Nucleus accumbens (tissue), 56 donors: ENCODE data around the gene RECQL5.

ENCODE experiments used
- DNase-seq, 56 donors: peaks; one replicate each; lab custom pipeline; 2025; lab: John Stamatoyannopoulos, UW

RECQL5 gene

GRCh38 chr17:75689441-75689873, 22.5 kb upstream of the RECQL5 start:
- no peak for DNase-seq

- DNase-seq = peak in 3 of 56 donors; percentile 35 to 39 (median 36)
These were observed 21.4 kb upstream of the RECQL5 start for GRCh38 chr17:75688209-75688825.

GRCh38 chr17:75685499-75685898, 18.5 kb upstream of the RECQL5 start:
- no peak for DNase-seq

DNA sequence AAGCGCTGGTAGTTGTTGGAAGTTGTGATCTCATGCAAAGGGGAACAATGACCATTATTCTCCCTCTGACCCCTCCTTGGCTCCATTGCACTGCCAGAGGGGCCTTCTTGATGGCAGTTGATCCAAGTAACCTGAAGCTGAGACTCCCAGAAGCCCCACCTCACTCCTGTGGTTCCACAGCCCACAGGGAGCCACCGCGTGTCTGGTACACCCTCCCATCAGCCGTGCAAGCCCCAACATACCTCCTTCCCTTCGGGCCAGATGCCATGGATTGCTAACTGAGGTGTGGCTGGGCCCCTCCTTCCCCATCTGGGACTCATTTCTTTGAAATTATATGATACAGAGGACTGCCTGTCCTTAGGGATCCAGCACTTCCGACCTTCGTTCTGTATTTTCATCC, 18.0 kb upstream of the RECQL5 start:
- peak in 2 of 56 donors; percentile 15 to 40 for DNase-seq

GRCh38 chr17:75684249-75684648, 17.3 kb upstream of the RECQL5 start:
- DNase-seq = no peak

GRCh38 chr17:75683583-75683982, 16.6 kb upstream of the RECQL5 start:
- no peak for DNase-seq

DNA sequence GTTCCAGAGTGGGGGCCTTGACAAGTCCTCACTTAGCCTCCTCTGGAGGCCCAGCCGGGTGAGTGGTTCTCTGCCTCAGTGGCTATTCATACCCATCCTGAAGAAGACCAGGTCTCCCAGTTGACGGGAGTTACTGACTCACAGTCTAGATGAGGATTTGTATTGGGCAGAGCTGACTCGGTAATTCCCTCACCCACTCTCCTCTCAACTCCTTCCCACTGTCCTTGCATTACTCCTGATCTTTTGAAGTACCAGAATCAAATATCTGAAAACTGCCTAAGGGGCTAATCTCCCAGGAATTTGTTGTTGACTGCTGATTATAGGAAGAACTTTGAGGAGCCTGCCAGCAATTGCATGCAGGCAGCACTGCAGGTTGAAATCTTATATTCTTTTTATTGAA, 14.3 kb upstream of the RECQL5 start:
- no peak for DNase-seq

DNA sequence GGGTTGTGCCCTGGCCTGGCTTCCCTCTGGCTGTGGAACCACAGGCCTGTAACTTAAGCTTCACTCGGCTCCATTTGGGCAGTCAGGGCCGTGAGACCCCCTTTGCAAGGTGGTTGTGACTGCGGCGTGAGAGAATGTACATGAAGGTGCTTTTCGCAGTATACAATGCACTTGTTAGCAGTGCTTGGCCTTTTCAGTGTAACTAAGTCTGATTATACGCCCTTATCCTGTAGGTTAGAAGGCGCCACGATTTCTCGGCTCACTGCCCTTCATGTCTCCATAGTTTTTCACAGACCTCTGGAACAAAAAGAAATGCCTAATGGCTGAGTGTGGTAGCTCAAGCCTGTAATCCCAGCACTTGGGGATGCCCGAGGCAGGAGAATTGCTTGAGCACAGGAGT, 13.5 kb upstream of the RECQL5 start:
- DNase-seq = no peak

- DNase-seq = peak in 19 of 56 donors; percentile 17 to 48 (median 32)
These were observed 12.8 kb upstream of the RECQL5 start for GRCh38 chr17:75679706-75680211.

- no peak for DNase-seq
These were observed 9.5 kb upstream of the RECQL5 start for GRCh38 chr17:75676461-75676860.

GRCh38 chr17:75673487-75673886, 6.5 kb upstream of the RECQL5 start:
- DNase-seq = no peak

GRCh38 chr17:75672011-75672410, 5.1 kb upstream of the RECQL5 start:
- no peak for DNase-seq

- no peak for DNase-seq
These were observed 3.9 kb upstream of the RECQL5 start for GRCh38 chr17:75670868-75671267.

- DNase-seq = no peak
These were observed 1.5 kb upstream of the RECQL5 start for GRCh38 chr17:75668489-75668888.

GRCh38 chr17:75667825-75668224, 871 bp upstream of the RECQL5 start:
- DNase-seq = no peak

GRCh38 chr17:75665981-75666380, 973 bp downstream of the RECQL5 start:
- DNase-seq = no peak

- no peak for DNase-seq
These were observed 2.8 kb downstream of the RECQL5 start for GRCh38 chr17:75664099-75664549.

DNA sequence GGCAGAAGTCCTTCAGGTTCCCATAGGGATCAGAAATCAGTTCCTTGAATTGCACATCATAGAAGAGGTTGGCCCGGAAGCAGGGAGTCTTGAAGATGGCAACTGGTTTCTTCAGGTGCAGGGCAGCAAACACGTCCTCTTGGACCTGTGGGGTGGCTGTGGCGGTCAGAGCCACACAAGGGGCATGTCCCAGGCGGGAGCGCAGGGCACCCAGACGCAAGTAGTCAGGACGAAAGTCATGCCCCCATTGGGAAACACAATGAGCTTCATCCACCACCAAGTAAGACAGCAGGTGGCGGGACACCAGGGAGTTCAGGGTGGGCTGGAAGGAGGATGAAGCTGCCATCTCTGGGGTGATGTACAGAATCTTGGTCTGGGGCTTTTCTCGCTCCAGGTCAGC, 4.4 kb downstream of the RECQL5 start:
- no peak for DNase-seq

DNA sequence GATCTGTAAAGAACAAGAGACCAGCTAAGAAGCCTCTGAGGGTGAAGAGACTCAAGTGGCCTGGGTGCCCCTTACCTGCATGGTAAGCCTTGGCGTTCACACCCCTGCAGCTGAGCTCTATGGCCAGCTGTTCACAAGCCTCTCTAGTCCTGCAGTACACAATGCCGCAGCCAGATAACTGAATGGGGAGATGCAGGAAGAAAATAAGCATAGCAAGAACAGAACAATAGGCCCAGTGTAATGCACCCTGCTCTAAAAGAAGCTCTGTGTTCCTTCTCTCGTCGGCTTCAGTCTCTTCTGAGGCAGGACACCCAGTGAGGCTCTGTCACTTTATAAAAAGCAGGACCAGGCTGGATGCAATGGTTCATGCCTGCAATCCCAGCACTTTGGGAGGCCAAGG, 5.4 kb downstream of the RECQL5 start:
- peak in 42 of 56 donors; percentile 8 to 83 (median 61) for DNase-seq

DNA sequence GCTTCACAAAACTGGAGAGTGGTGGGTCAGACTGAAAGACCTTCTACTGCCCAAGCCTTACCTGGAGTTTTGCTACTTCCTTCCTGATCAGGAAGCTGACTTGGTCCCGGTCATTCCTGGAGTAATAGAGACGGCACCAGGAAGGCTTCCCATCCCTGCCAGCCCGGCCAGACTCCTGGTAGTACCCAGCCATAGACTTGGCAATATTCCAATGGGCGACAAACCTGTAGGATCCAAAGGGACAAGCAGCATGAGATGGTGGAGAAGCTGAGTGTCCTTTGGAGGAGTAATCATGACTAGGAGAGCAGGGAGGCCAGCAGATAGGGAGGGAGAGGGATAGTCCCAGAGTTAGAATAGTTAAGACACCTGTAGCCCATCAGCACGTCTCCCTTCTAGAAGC, 8.7 kb downstream of the RECQL5 start:
- DNase-seq = no peak

DNA sequence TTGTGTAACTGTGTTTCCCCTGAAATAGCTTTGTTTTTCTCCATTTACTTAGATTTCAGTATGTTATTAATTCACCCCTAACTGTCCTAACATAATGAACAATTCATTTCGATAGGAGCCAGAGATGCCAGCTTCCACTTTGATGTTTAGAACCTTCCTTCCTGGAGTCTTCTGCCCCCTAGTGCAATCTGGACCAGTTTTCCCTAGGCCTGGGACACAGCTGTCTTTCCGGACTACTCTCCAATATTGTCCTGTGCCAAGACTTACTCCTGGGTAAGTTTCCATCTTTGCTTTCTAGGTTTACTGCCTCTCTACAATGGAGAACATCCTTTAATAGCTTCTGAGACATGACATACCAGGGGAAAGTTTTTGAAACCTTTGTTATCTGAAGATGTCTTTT, 12.8 kb downstream of the RECQL5 start:
- peak in 14 of 56 donors; percentile 15 to 59 (median 39) for DNase-seq

GRCh38 chr17:75652934-75653549, 13.9 kb downstream of the RECQL5 start:
- DNase-seq = peak in 12 of 56 donors; percentile 11 to 51 (median 40)
